GM12875 (cell line): Measurements from ENCODE around the gene FAM13C.

ENCODE experiments used
- H3K4me3 ChIP-seq: one replicate; pipeline ENCODE4 v1.5.1; 2011; ENCODE audit warnings: low read depth, low read length, control low read depth
- TF ChIP-seq, protein P1 (sequence below): IDR thresholded peaks from 2 replicates; pipeline ENCODE4 v1.5.1; 2011; ENCODE audit warnings: low read depth, mild to moderate bottlenecking, control low read depth, inconsistent platforms, low read length, moderate library complexity, borderline replicate concordance; ENCODE audit not compliant: insufficient read depth

The FAM13C gene

DNA sequence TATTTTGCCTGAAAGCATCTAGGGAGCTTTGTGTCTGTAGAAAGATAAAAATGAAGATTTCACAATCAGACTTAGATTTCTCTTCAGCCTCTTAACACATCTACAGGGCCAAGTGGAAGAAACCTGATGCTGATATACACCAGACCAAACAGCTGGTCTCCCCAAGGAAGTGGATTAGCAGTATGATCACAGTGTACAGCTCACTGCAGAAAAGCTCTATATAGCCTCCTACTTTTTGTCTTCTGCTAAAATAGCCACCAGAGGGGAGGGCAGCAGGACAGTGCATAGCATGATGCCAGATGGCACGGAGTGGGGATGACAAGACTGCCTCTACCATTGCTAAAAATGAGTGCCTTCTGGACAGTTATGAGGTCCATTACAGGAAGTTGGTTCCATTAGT is 16.0 kb downstream of the FAM13C start:
- TF ChIP-seq, protein P1, sequence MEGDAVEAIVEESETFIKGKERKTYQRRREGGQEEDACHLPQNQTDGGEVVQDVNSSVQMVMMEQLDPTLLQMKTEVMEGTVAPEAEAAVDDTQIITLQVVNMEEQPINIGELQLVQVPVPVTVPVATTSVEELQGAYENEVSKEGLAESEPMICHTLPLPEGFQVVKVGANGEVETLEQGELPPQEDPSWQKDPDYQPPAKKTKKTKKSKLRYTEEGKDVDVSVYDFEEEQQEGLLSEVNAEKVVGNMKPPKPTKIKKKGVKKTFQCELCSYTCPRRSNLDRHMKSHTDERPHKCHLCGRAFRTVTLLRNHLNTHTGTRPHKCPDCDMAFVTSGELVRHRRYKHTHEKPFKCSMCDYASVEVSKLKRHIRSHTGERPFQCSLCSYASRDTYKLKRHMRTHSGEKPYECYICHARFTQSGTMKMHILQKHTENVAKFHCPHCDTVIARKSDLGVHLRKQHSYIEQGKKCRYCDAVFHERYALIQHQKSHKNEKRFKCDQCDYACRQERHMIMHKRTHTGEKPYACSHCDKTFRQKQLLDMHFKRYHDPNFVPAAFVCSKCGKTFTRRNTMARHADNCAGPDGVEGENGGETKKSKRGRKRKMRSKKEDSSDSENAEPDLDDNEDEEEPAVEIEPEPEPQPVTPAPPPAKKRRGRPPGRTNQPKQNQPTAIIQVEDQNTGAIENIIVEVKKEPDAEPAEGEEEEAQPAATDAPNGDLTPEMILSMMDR, result no peak

DNA sequence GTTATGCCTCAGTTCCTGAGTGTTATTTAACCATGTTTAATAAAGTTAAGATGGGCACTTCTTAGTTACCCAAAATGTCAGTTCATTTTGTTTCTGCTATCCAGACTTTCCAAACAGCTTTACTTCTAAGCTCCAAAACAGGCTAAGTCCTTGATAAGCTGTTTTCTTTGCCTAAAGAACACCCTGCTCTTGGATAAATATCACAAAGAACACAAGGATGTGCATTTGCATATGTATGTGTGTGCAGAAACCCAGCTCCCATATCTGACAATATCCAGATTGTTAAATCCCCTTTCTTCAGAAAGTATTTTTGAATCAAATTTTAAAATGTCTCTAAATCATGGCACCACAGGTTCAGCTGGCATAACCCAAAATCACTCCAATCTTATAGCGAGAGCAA is 19.6 kb downstream of the FAM13C start:
- TF ChIP-seq, protein P1, result no peak
- no peak overlapping the region for H3K4me3 ChIP-seq

More for the DNA sequence above, 16.0 kb downstream of the FAM13C start:
- no peak overlapping the region for H3K4me3 ChIP-seq

DNA sequence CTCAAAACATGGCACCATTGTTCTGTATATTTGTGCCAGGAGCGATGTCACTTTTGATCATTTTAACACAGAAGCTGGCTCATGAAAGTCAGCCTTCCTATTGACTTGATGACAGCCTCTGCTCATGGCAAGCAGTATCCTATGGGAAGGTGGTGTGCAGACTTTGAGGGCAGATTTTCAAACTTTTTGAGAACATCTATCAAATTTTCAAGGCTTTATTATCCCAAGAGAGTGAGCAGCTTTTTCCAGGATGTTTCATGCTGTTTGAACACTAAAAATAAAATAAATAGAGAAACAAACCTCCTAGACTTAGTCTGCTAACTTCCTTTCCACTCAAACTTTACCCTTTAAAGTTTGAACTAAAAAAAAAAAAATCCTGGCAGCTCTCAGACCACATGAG is 20.3 kb downstream of the FAM13C start:
- H3K4me3 ChIP-seq, result no peak overlapping the region
- TF ChIP-seq, protein P1, result no peak

DNA sequence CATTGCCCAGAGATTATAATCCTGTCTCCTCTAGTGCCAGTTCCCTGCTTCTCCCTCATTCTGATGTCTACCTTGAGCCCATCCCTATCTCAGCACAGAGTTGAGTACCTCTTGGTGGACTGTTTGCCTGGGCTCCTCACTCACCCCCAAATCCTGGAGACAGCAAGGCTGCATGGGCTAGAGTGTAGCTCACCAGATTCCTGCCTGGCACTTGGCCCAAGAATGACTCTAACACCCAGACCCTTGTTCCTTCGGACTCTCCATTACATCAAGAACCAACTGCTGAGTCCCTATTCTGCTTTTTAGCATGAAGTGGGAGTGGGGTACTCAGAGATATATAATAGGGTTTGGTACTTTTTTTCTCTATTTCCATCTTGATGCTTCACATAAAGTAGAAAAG is 22.1 kb downstream of the FAM13C start:
- no peak overlapping the region for H3K4me3 ChIP-seq
- TF ChIP-seq, protein P1, result no peak

DNA sequence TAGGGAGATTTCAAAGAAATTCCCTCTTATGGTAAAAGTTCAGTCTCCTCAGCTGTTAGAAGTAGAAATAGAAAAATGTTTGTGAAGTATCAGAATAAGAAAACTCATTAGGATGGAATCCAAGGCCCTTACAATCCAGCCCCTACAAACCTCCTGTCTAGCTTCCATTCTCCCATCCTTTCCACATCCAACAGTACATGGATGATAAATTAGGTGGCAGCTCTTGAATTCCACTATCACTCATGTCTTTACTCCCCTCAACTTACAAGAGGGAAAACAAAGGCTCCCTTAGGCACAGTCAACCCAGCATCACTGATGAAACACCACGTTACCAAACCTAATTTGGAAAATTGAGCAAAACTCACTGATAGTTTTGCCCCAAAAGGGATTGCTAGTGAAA is 23.0 kb downstream of the FAM13C start:
- no peak overlapping the region for H3K4me3 ChIP-seq
- TF ChIP-seq, protein P1, result no peak

DNA sequence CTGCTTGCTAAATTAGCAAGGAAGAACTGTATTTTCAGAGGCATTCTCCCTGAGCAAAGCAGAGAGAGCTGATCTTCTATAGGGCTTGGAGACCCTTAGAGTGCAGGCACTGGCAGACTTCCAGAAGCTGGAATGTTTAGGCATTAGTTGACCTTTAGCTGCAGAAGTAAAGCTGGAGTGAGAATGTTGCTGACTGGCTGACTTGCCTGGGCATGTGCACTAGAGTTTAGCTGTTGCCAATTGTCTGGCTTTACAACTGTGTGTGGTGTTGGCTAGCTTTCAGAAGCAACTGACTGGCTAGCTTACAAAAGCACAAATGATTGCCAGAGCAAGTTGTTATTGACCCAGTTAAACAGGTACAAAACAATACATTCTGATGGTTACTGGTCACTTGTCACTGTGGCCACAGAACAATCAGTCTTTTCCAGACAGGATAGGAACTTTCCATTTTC is 25.1 kb downstream of the FAM13C start:
- TF ChIP-seq, protein P1, result no peak
- H3K4me3 ChIP-seq, result no peak overlapping the region

DNA sequence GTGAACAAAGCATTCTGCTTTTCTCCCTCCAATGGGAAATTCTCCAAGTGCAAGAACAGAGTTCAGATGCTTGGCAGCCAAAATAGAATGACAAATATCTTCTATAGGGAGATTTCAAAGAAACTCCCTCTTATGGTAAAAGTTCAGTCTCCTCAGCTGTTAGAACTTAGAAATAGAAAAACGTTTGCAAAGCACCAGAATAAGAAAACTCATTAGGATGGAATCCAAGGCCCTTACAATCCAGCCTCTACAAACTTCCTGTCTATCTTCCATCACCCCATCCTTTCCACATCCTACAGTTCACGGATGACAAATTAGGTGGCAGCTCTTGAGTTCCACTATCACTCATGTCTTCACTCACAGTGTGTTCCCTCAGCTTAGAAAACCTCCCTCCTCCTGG is 25.7 kb downstream of the FAM13C start:
- H3K4me3 ChIP-seq, result no peak overlapping the region
- TF ChIP-seq, protein P1, result no peak
